HepG2 (cell line): Measurements from ENCODE around the gene STK40. TPM values are rescaled to one million over a fixed set of nuclear protein-coding genes. Genes with fewer than 3 reads are reported as not detected.
A peak's percentile ranks its signal among the peaks of the same experiment; 100 is the strongest.

Source experiments
- AKAP8 ChIP-seq: sonication (generic); formaldehyde crosslinking; IDR thresholded peaks from 2 replicates; pipeline ENCODE4 v1.5.1; 2020; ENCODE audit warnings: mild to moderate bottlenecking, missing genetic modification reagents
- CENPT ChIP-seq: sonication (generic); formaldehyde crosslinking; IDR thresholded peaks from 2 replicates; pipeline ENCODE4 v1.8.0; 2022; ENCODE audit warnings: low read depth, mild to moderate bottlenecking, moderate library complexity, missing genetic modification reagents
- CSRNP1 ChIP-seq: sonication (generic); formaldehyde crosslinking; IDR thresholded peaks from 2 replicates; pipeline ENCODE4 v1.8.1; 2023; ENCODE audit warnings: mild to moderate bottlenecking, missing genetic modification reagents
- EP300 ChIP-seq, 3 experiments: sonication (generic) in 1 of 3; formaldehyde crosslinking in 1 of 3; IDR thresholded peaks; 2 replicates each; pipeline versions ENCODE4 v1.5.1 to v1.6.1; 2011 to 2020; ENCODE audit warnings: low read depth in 2 of 3, low read length in 2 of 3, borderline replicate concordance in 1 of 3, improper control_type of control experiment in 1 of 3, mild to moderate bottlenecking in 1 of 3, missing genetic modification reagents in 1 of 3, moderate library complexity in 1 of 3
- HOXA3 ChIP-seq: sonication (generic); formaldehyde crosslinking; IDR thresholded peaks from 2 replicates; pipeline ENCODE4 v1.5.0; 2020; ENCODE audit warnings: missing genetic modification reagents
- KAT7 ChIP-seq: IDR thresholded peaks from 2 replicates; pipeline ENCODE4 v1.6.1; 2018; ENCODE audit warnings: borderline replicate concordance, missing compliant biosample characterization
- MAF1 ChIP-seq: sonication (generic); formaldehyde crosslinking; IDR thresholded peaks from 2 replicates; pipeline ENCODE4 v1.5.0; 2020; ENCODE audit warnings: missing genetic modification reagents, borderline replicate concordance
- NCOA1 ChIP-seq: sonication (generic); formaldehyde crosslinking; IDR thresholded peaks from 2 replicates; pipeline ENCODE4 v1.9.0; 2021; ENCODE audit warnings: missing genetic modification reagents
- POLR2AphosphoS5 ChIP-seq: IDR thresholded peaks from 2 replicates; pipeline ENCODE4 v1.6.1; 2012; ENCODE audit warnings: low read depth, low read length
- REPIN1 ChIP-seq: sonication (generic); formaldehyde crosslinking; IDR thresholded peaks from 2 replicates; pipeline ENCODE4 v1.8.0; 2022; ENCODE audit warnings: missing genetic modification reagents, low read depth, mild to moderate bottlenecking, borderline replicate concordance
- SALL1 ChIP-seq: sonication (generic); formaldehyde crosslinking; IDR thresholded peaks from 2 replicates; pipeline ENCODE4 v1.8.0; 2022; ENCODE audit warnings: mild to moderate bottlenecking, missing genetic modification reagents
- TAF15 ChIP-seq: fragments of 200-400 bp; formaldehyde crosslinking; IDR thresholded peaks from one replicate; pipeline ENCODE4 v1.6.1; 2018; ENCODE audit warnings: mild to moderate bottlenecking, low read depth, low read length; ENCODE audit not compliant: poor library complexity, severe bottlenecking
- U2AF2 ChIP-seq: fragments of 200-400 bp; formaldehyde crosslinking; IDR thresholded peaks from 2 replicates; pipeline ENCODE4 v1.6.1; 2017; ENCODE audit warnings: low read depth, mild to moderate bottlenecking, low read length
- ZBTB49 ChIP-seq: sonication (generic); formaldehyde crosslinking; IDR thresholded peaks from 2 replicates; pipeline ENCODE4 v1.4.0; 2020; ENCODE audit warnings: missing genetic modification reagents, borderline replicate concordance
- ZBTB7A ChIP-seq: sonication (generic); formaldehyde crosslinking; IDR thresholded peaks from 2 replicates; pipeline ENCODE4 v1.8.0; 2022; ENCODE audit warnings: mild to moderate bottlenecking, missing genetic modification reagents
- ZFY ChIP-seq: sonication (generic); formaldehyde crosslinking; IDR thresholded peaks from 2 replicates; pipeline ENCODE4 v1.4.0; 2020; ENCODE audit warnings: missing genetic modification reagents
- ZNF432 ChIP-seq: sonication (generic); formaldehyde crosslinking; IDR thresholded peaks from 2 replicates; pipeline ENCODE4 v1.5.0; 2020; ENCODE audit warnings: missing genetic modification reagents, mild to moderate bottlenecking, borderline replicate concordance
- ZNF446 ChIP-seq: sonication (generic); formaldehyde crosslinking; IDR thresholded peaks from 2 replicates; pipeline ENCODE4 v1.5.0; 2020; ENCODE audit warnings: mild to moderate bottlenecking, missing genetic modification reagents
- ZNF546 ChIP-seq: sonication (generic); formaldehyde crosslinking; conservative IDR thresholded peaks from 2 replicates; pipeline ENCODE4 v1.8.1; 2023; ENCODE audit warnings: mild to moderate bottlenecking, missing genetic modification reagents
- ZNF558 ChIP-seq: sonication (generic); formaldehyde crosslinking; IDR thresholded peaks from 2 replicates; pipeline ENCODE4 v1.9.0; 2022; ENCODE audit warnings: mild to moderate bottlenecking, missing genetic modification reagents, borderline replicate concordance
- ZNF660 ChIP-seq: sonication (generic); formaldehyde crosslinking; IDR thresholded peaks from 2 replicates; pipeline ENCODE4 v1.5.1; 2020; ENCODE audit warnings: mild to moderate bottlenecking, low read depth, missing genetic modification reagents, borderline replicate concordance
- ZNF678 ChIP-seq: sonication (generic); formaldehyde crosslinking; IDR thresholded peaks from 2 replicates; pipeline ENCODE4 v1.4.0; 2020; ENCODE audit warnings: mild to moderate bottlenecking, missing genetic modification reagents
- ZNF75D ChIP-seq: sonication (generic); formaldehyde crosslinking; IDR thresholded peaks from 2 replicates; pipeline ENCODE4 v1.8.1; 2023; ENCODE audit warnings: missing genetic modification reagents, mild to moderate bottlenecking, borderline replicate concordance
- ZNF768 ChIP-seq: sonication (generic); formaldehyde crosslinking; IDR thresholded peaks from 2 replicates; pipeline ENCODE4 v1.4.0; 2020; ENCODE audit warnings: missing genetic modification reagents
- ZNF776 ChIP-seq: sonication (generic); formaldehyde crosslinking; IDR thresholded peaks from 2 replicates; pipeline ENCODE4 v1.4.0; 2020; ENCODE audit warnings: mild to moderate bottlenecking, missing genetic modification reagents
- ZSCAN22 ChIP-seq: sonication (generic); formaldehyde crosslinking; IDR thresholded peaks from 2 replicates; pipeline ENCODE4 v1.4.0; 2020; ENCODE audit warnings: mild to moderate bottlenecking, missing genetic modification reagents
- ZSCAN29 ChIP-seq: sonication (generic); formaldehyde crosslinking; conservative IDR thresholded peaks from 2 replicates; pipeline ENCODE4 v1.4.0; 2020; ENCODE audit warnings: mild to moderate bottlenecking, missing genetic modification reagents
- polyA plus RNA-seq, 8 experiments: library from polyadenylated mRNA; depleted of rRNA in 3 of 8; stranded (reverse) in 7 of 8; unstranded in 1 of 8; fragments of >200 nt; fragmentation: Illumina TruSeq in 4 of 8; extraction: Trizol in 4 of 8; gene quantifications; 2 replicates each; pipeline versions ENCODE4 v1.2.1 to v1.2.3, GENCODE V29; 2011 to 2016; ENCODE audit warnings: low read depth in 4 of 8, missing spikeins in 1 of 8, mixed read lengths in 1 of 8; ENCODE audit not compliant: insufficient read depth in 1 of 8
- total RNA-seq, 5 experiments: library from RNA; depleted of rRNA; stranded (reverse); fragments of >200 nt; fragmentation: Illumina TruSeq; extraction: Trizol; gene quantifications; 2 replicates each; pipeline ENCODE4 v1.2.3, GENCODE V29; 2016; ENCODE audit warnings: low read depth in 1 of 5

STK40 gene
- total and polyA plus RNA-seq, 2 of the 13 experiments (the other 11 are each of a cell fraction or from before 2014, with no cell fraction given) = 33.8 to 35.1 TPM

DNA sequence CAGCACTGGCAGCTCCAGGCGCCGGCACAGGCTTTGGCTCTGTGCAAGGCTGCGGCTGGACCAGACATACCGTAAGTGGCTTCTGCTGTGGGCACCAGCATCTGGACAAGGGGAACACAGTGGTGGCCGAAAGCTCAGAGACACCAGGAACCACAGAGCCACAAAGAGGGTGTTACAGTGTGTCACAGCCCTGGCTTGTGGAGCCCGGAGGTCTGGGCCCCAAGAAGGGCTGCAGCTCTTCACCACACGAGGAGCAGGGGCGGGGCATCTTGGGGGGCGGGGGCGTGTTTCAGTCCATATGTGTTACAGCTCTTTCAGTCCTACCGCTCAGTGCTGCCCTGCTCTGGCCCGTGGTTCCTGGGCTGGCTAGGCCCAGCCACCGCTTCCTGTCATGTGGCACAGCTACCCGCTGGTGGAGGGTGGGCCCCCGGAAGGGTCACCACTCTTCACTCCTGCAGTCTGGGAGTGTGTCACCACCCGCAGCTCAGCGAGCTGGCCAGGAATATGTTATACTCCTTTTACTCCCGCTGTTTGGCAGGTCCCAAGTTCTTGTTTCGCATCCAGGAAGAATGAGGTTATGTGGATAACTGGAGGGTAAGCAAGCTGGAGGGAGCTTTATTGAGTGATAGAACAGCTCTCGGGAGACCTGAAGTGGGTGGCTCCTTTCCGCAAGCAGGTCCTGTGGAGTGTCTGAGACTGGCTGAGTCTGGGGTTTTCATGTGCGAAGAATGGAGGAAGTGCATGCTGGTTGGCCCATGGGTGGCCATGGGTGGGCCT lies 15.3 kb upstream of the STK40 start (continued):
- TF ChIP-seq ZBTB7A (CRISPR knock-in tag) (no peak; the same call in 1 of the 2 replicates), ZNF75D (no peak), ZNF776 (CRISPR knock-in tag) (no peak), ZNF446 (0 out of 2 replicates have a peak, but pooled peaks have one; percentile 28), ZNF432 (no peak), HOXA3 (CRISPR knock-in tag) (peak; percentile 79), ZNF660 (CRISPR knock-in tag) (no peak), TAF15 (no peak), ZNF768 (CRISPR knock-in tag) (peak; percentile 69; the same call in 1 of the 2 replicates), SALL1 (CRISPR knock-in tag) (peak; percentile 68), ZFY (CRISPR knock-in tag) (peak; percentile 95), ZNF558 (CRISPR knock-in tag) (peak; percentile 51; the same call in 1 of the 2 replicates), NCOA1 (CRISPR knock-in tag) (no peak), AKAP8 (CRISPR knock-in tag) (no peak), REPIN1 (CRISPR knock-in tag) (peak; percentile 74), MAF1 (CRISPR knock-in tag) (no peak), EP300 (IDR thresholded peaks at IDR 0.05; ENCODE audit: low read depth in 2 of 2, low read length in 2 of 2) (peak in 1 of 2 experiments; percentile 1; a peak in 1 of 4 replicates), EP300 (CRISPR knock-in tag; IDR thresholded peaks at IDR 0.05; ENCODE audit: borderline replicate concordance) (no peak), ZNF546 (CRISPR knock-in tag) (0 out of 2 replicates have a peak, but pooled peaks have one; percentile 67), KAT7 (CRISPR knock-in tag) (0 out of 2 replicates have a peak, but pooled peaks have one; percentile 28), ZBTB49 (CRISPR knock-in tag) (no peak), U2AF2 (no peak), ZSCAN22 (CRISPR knock-in tag) (no peak), POLR2AphosphoS5 (peak; percentile 98), CENPT (CRISPR knock-in tag) (no peak; the same call in 1 of the 2 replicates), ZSCAN29 (CRISPR knock-in tag) (peak; percentile 45; the same call in 1 of the 2 replicates), ZNF678 (CRISPR knock-in tag) (no peak), CSRNP1 (CRISPR knock-in tag) (no peak; the same call in 1 of the 2 replicates)
